HG02970 (cell line): ENCODE measurements around the gene PLEKHM3.

Experiments used
- ATAC-seq: cut with Tn5 transposase; IDR thresholded peaks from one replicate; pipeline ENCODE4 v1.9.1; 2021; ENCODE audit warnings: mild to moderate bottlenecking, moderate library complexity, moderate number of reproducible peaks; ENCODE audit not compliant: unreplicated experiment, low FRiP score

Gene PLEKHM3

GRCh38 chr2:207772844-207773205 lies 252.5 kb downstream of the PLEKHM3 start:
- ATAC-seq, result no peak

- ATAC-seq, result no peak
These were observed 253.1 kb downstream of the PLEKHM3 start for GRCh38 chr2:207772081-207772843.

DNA sequence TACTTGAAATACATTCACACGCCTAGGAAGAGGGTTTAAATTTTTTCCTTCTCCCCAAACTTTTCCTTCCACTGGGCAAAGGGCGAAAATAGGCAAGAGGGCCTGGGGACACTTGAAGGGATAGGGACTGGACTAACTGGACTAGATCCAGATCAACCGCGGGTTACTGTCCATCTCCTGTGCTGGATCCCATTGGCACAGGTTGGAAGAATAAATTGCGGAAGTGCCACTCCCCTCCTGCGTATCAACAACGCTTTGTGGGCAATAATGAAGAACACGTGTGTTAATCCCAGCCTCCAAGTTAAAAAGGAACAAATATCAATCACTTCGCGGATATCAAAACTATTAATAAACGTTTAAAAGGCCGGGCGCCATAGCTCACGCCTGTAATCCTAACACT lies 253.9 kb downstream of the PLEKHM3 start:
- no peak for ATAC-seq
